IMR-90 (cell line): ENCODE data around the gene MAGOH. TPM values are rescaled to one million over a fixed set of nuclear protein-coding genes. Genes with fewer than 3 reads are reported as not detected.

Experiments
- ATAC-seq: fragments of 200-7000 bp; cut with Tn5 transposase; 2 replicates; pipeline ENCODE4 v1.9.1; 2020; ENCODE audit warnings: low read depth, mild to moderate bottlenecking, moderate library complexity
- BruUV-seq: library from RNA; stranded (reverse); fragments of 400-500 nt; replicated peaks from 2 replicates; lab custom pipeline; 2021; lab: Mats Ljungman, UMichigan
- CTCF ChIA-PET: fragments of 300-600 bp; formaldehyde crosslinking; extraction: SDS; loops from one replicate; lab custom pipeline; 2021; ENCODE audit warnings: antibody characterized with exemption; lab: Yijun Ruan, JAX
- POLR2A ChIA-PET: fragments of 300-600 bp; sonication (Branson Sonifier 250); formaldehyde crosslinking; loops from one replicate; lab custom pipeline; 2022; ENCODE audit warnings: antibody characterized with exemption; ENCODE audit not compliant: unreplicated experiment; lab: Charles Lee
- DNase-seq: peaks from one replicate; pipeline ENCODE4 v3.0.0; 2013
- H2AFZ ChIP-seq: replicated peaks from 2 replicates; pipeline ENCODE3; 2013; ENCODE audit warnings: low read length, mild to moderate bottlenecking; ENCODE audit not compliant: poor library complexity
- H2AK5ac ChIP-seq: 2 replicates; pipeline ENCODE4 v1.6.1; 2013; ENCODE audit warnings: low read depth, low read length, inconsistent platforms
- H2AK9ac ChIP-seq: replicated peaks from 2 replicates; pipeline ENCODE3; 2013; ENCODE audit warnings: mild to moderate bottlenecking, low read depth, low read length, moderate library complexity; ENCODE audit not compliant: poor library complexity
- H2BK120ac ChIP-seq: 2 replicates; pipeline ENCODE4 v1.6.1; 2013; ENCODE audit warnings: low read depth, low read length, inconsistent platforms
- H2BK15ac ChIP-seq: 3 replicates; pipeline ENCODE4 v1.6.1; 2013; ENCODE audit warnings: low read depth, low read length, inconsistent platforms
- H2BK20ac ChIP-seq: 2 replicates; pipeline ENCODE4 v1.6.1; 2013; ENCODE audit warnings: low read depth, mild to moderate bottlenecking, inconsistent platforms, low read length, moderate library complexity
- H2BK5ac ChIP-seq: 2 replicates; pipeline ENCODE4 v1.6.1; 2013; ENCODE audit warnings: mild to moderate bottlenecking, low read depth, low read length, inconsistent platforms; ENCODE audit not compliant: poor library complexity, severe bottlenecking
- H3K14ac ChIP-seq: replicated peaks from 2 replicates; pipeline ENCODE4 v1.6.1; 2013; ENCODE audit warnings: low read depth, low read length, inconsistent platforms
- H3K18ac ChIP-seq: 2 replicates; pipeline ENCODE4 v1.6.1; 2013; ENCODE audit warnings: low read depth, low read length, control low read depth
- H3K23ac ChIP-seq: 2 replicates; pipeline ENCODE4 v1.6.1; 2013; ENCODE audit warnings: low read depth, low read length, inconsistent platforms
- H3K27ac ChIP-seq: 2 replicates; pipeline ENCODE4 v1.5.1; 2013; ENCODE audit warnings: mild to moderate bottlenecking, control low read depth, low read length; ENCODE audit not compliant: insufficient read depth
- H3K27me3 ChIP-seq: 2 replicates; pipeline ENCODE4 v1.6.1; 2013; ENCODE audit warnings: low read length; ENCODE audit not compliant: control insufficient read depth, insufficient read depth
- H3K36me3 ChIP-seq: 2 replicates; pipeline ENCODE4 v1.6.1; 2013; ENCODE audit warnings: low read length, mixed read lengths; ENCODE audit not compliant: control insufficient read depth, insufficient read depth
- H3K4ac ChIP-seq: 2 replicates; pipeline ENCODE4 v1.6.1; 2013; ENCODE audit warnings: low read depth, low read length, inconsistent platforms
- H3K4me1 ChIP-seq: 2 replicates; pipeline ENCODE4 v1.6.1; 2013; ENCODE audit warnings: low read length, mixed read lengths; ENCODE audit not compliant: control insufficient read depth, insufficient read depth
- H3K4me2 ChIP-seq: 2 replicates; pipeline ENCODE4 v1.6.1; 2013; ENCODE audit warnings: low read depth, mild to moderate bottlenecking, control low read depth, low read length, moderate library complexity
- H3K4me3 ChIP-seq: 2 replicates; pipeline ENCODE4 v1.5.1; 2013; ENCODE audit warnings: low read depth, mild to moderate bottlenecking, control low read depth, low read length, moderate library complexity; ENCODE audit not compliant: insufficient read depth
- H3K56ac ChIP-seq: 2 replicates; pipeline ENCODE4 v1.6.1; 2013; ENCODE audit warnings: low read length, inconsistent platforms; ENCODE audit not compliant: insufficient read depth; ENCODE audit errors: extremely low read depth
- H3K79me1 ChIP-seq, 2 experiments: 2 replicates each; pipeline ENCODE4 v1.6.1; 2013; ENCODE audit warnings: low read length in 2 of 2, inconsistent platforms in 1 of 2, low read depth in 1 of 2
- H3K9ac ChIP-seq: 2 replicates; pipeline ENCODE4 v1.6.1; 2013; ENCODE audit warnings: low read depth, low read length, control low read depth
- H3K9me1 ChIP-seq: 2 replicates; pipeline ENCODE4 v1.6.1; 2013; ENCODE audit warnings: low read length, inconsistent platforms; ENCODE audit not compliant: insufficient read depth
- H3K9me3 ChIP-seq: 2 replicates; pipeline ENCODE4 v1.6.1; 2013; ENCODE audit warnings: low read length; ENCODE audit not compliant: control insufficient read depth, insufficient read depth
- H4K20me1 ChIP-seq: 2 replicates; pipeline ENCODE4 v1.6.1; 2013; ENCODE audit warnings: low read length, inconsistent platforms; ENCODE audit not compliant: insufficient read depth
- H4K5ac ChIP-seq: 2 replicates; pipeline ENCODE4 v1.6.1; 2013; ENCODE audit warnings: mild to moderate bottlenecking, low read depth, low read length, control low read depth
- H4K8ac ChIP-seq, 2 experiments: 2 replicates each; pipeline ENCODE4 v1.6.1; 2013; ENCODE audit warnings: low read depth in 2 of 2, low read length in 2 of 2, control low read depth in 1 of 2, inconsistent platforms in 1 of 2
- H4K91ac ChIP-seq: 2 replicates; pipeline ENCODE4 v1.6.1; 2013; ENCODE audit warnings: low read depth, low read length, inconsistent platforms; ENCODE audit not compliant: insufficient read depth
- MAFK ChIP-seq: IDR thresholded peaks from 2 replicates; pipeline ENCODE4 v1.6.1; 2012; ENCODE audit warnings: low read depth, low read length, improper control_type of control experiment
- MAZ ChIP-seq: IDR thresholded peaks from 2 replicates; pipeline ENCODE4 v1.6.1; 2012; ENCODE audit warnings: low read depth, mild to moderate bottlenecking, low read length, improper control_type of control experiment, moderate library complexity, borderline replicate concordance
- WGBS, 2 experiments: methylation state at CpG; one replicate each; pipeline versions ENCODE4 v1.1.5 to v1.1.7; 2013; ENCODE audit warnings: missing lambda C conversion rate in 2 of 2; ENCODE audit not compliant: insufficient read length in 1 of 2; ENCODE audit errors: extremely low coverage in 2 of 2; 5-methylcytosine and 5-hydroxymethylcytosine counted together
- dilution Hi-C: fragments of 300-500 bp; cut with HindIII; formaldehyde crosslinking; loops from one replicate; pipeline ENCODE4 v1.14.3; 2018; ENCODE audit warnings: low sequenced_read_pairs; ENCODE audit not compliant: unreplicated experiment
- in situ Hi-C: fragments of 300-500 bp; cut with MboI; formaldehyde crosslinking; loops from 3 replicates; pipeline ENCODE4 v1.14.3; 2019; ENCODE audit warnings: low sequenced_read_pairs, inconsistent platforms, mixed read lengths
- intact Hi-C: fragments of 100-400 bp; cut with micrococcal nuclease; formaldehyde crosslinking; loops from 2 replicates; pipeline ENCODE4 v1.10.0; 2022
- polyA plus RNA-seq, 3 experiments: library from polyadenylated mRNA; depleted of rRNA; stranded (reverse); fragments of >200 nt; gene quantifications; 2 replicates each; pipeline ENCODE4 v1.2.3, GENCODE V29; 2012; ENCODE audit warnings: low replicate concordance in 1 of 3
- total RNA-seq: library from RNA; depleted of rRNA; stranded (reverse); fragments of >200 nt; gene quantifications from 2 replicates; pipeline ENCODE4 v1.2.3, GENCODE V29; 2012
- TF ChIP-seq, protein P1 (sequence below): fragments of 150-350 bp; IDR thresholded peaks from 2 replicates; pipeline ENCODE4 v1.6.1; 2017; ENCODE audit warnings: mild to moderate bottlenecking, antibody characterized with exemption, low read length, low read depth

MAGOH gene
- total and polyA plus RNA-seq, 2 of the 4 experiments (the other 2 are of a cell fraction) = 3.8 to 26.3 TPM

- BruUV-seq = no TSS peak
- peak overlapping the region; percentile 77 for H3K14ac ChIP-seq
- no peaks in the 10 kb centered on the region for H4K20me1 ChIP-seq
- DNase-seq (peak; percentile 74), ATAC-seq (peak; percentile 81)
- H3K9me3 ChIP-seq = no peaks in the 10 kb centered on the region
- H3K9me1 ChIP-seq = peaks cover 25% of the 10 kb centered on the region
- WGBS, 2 experiments = no CpG with 5 or more reads among the region's 4 CpGs
- dilution Hi-C loops (no loop called here), in situ Hi-C loops (no loop called here), intact Hi-C loops (no loop called here)
- H2AK5ac ChIP-seq = peak overlapping the region; percentile 2
- peak overlapping the region; percentile 91 for H2BK5ac ChIP-seq
- peak overlapping the region; percentile 81 for H2BK120ac ChIP-seq
- peak overlapping the region; percentile 74 for H2BK20ac ChIP-seq
- peak overlapping the region; percentile 79 for H2AFZ ChIP-seq
- ChIA-PET POLR2A (no interaction called here), CTCF (no interaction called here)
- 0 out of 2 replicates have a peak, but pooled peaks cover 1% of the 10 kb centered on the region for H3K36me3 ChIP-seq
- H4K8ac ChIP-seq = peak overlapping the region; percentile 12 to 88
- H3K4me1 ChIP-seq = peaks cover 6% of the 10 kb centered on the region; the same call in 1 of the 2 replicates
- H3K4me2 ChIP-seq = peak overlapping the region; percentile 62
- H4K5ac ChIP-seq = peak overlapping the region; percentile 50; the same call in 1 of the 2 replicates
- H3K23ac ChIP-seq = peak overlapping the region; percentile 86; the same call in 1 of the 2 replicates
- TF ChIP-seq MAZ (no peak), MAFK (0 out of 2 replicates have a peak, but pooled peaks have one; percentile 7)
- TF ChIP-seq, protein P1, sequence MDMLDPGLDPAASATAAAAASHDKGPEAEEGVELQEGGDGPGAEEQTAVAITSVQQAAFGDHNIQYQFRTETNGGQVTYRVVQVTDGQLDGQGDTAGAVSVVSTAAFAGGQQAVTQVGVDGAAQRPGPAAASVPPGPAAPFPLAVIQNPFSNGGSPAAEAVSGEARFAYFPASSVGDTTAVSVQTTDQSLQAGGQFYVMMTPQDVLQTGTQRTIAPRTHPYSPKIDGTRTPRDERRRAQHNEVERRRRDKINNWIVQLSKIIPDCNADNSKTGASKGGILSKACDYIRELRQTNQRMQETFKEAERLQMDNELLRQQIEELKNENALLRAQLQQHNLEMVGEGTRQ = no peak
- H4K91ac ChIP-seq = peak overlapping the region; percentile 55; the same call in 1 of the 2 replicates
- H3K4ac ChIP-seq = peak overlapping the region; percentile 85
- H3K18ac ChIP-seq = peak overlapping the region; percentile 74
- no peaks in the 10 kb centered on the region for H3K79me1 ChIP-seq
- H3K9ac ChIP-seq = no peak overlapping the region
- peak overlapping the region; percentile 56 for H3K27ac ChIP-seq
- peak overlapping the region; percentile 7; the same call in 1 of the 2 replicates for H3K56ac ChIP-seq
- H2BK15ac ChIP-seq = peak overlapping the region; percentile 73; the same call in 2 of the 3 replicates
- H2AK9ac ChIP-seq = no peak overlapping the region
- H3K27me3 ChIP-seq = no peaks in the 10 kb centered on the region
- H3K4me3 ChIP-seq = no peak overlapping the region
Observed at GRCh38 chr1:53254011-53254640, 15.8 kb upstream of the MAGOH start.
